ENCODE measurements around the gene PIGQ.

GRCh38 chr16:610513-611381 is 41.0 kb downstream of the PIGQ start:
- TF ChIP-seq CTCF (IDR thresholded peaks at IDR 0.05) (peak; percentile 68 to 88 (median 78)), POLR2A (IDR thresholded peaks at IDR 0.05) (no peak)
